GM21515 (cell line): ENCODE measurements around the gene DMD.
"Not testable (repeated sequence)": the region's sequence is repeated elsewhere in the genome, so short reads cannot be mapped to it uniquely, and the experiment has no call there.

Source experiments
- ATAC-seq: cut with Tn5 transposase; IDR thresholded peaks from one replicate; pipeline ENCODE4 v1.9.1; 2021; ENCODE audit not compliant: unreplicated experiment

Gene DMD

DNA sequence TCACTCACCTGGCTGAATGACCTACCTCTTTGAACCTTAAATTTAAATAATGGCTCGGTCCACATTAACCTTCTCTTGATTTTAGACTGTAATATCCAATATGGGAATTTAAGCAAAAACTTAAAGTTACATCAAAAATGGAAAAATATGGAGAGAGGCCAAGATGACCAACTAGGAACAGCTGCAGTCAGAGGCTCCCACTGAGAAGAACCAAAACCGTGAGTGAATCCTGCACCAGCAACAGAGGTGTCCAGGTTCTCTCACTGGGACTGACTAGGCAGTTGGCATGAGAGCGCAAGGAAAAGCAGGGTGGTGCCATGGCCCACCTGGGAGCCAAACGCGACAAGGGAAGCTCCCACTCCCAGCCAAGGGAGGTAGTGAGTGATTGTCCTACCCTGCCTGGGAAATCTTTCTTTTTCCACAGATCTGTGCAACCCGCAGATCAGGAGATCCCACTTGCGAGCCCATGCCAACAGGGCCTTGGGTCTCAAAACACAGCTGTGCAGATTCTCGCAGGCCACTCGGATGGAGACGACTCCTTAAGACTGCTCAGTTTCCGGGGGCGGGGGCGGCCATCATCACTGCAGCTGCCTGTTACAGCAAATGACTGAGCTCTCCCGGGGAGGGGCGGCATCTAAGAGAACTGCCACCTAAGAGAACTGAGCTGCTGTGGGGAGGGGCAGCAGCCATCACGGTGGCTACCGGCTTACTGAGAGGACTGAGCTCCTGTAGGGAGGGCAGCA is 343.4 kb downstream of the DMD start:
- no peak for ATAC-seq

GRCh38 chrX:32852203-32852602 is 359.1 kb downstream of the DMD start:
- no peak for ATAC-seq

DNA sequence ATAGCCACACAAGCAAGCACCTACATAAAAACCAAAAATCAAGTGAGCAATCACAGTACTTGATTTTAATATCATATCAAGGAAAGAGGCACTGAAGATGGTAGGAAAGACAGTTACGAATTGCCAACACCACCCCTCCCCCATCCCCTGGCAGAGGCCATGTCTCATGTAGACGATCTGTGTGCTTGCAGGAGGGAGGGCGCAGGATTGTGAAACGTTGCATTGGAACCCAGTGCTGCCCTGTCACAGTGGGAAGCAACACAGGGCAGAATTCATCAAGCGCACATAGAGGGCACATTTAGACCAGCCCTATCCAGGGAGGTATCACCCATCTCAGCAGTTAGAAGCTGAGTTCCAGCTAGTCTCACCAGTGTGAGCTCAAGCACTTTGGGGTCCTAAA is 359.8 kb downstream of the DMD start:
- ATAC-seq: no peak

GRCh38 chrX:32847921-32848320 is 363.4 kb downstream of the DMD start:
- ATAC-seq: no peak

GRCh38 chrX:32842053-32842452 is 369.3 kb downstream of the DMD start:
- no peak for ATAC-seq

GRCh38 chrX:32839781-32840180 is 371.6 kb downstream of the DMD start:
- ATAC-seq: no peak

- ATAC-seq: no peak
Observed at GRCh38 chrX:32825009-32825408, 386.3 kb downstream of the DMD start.

DNA sequence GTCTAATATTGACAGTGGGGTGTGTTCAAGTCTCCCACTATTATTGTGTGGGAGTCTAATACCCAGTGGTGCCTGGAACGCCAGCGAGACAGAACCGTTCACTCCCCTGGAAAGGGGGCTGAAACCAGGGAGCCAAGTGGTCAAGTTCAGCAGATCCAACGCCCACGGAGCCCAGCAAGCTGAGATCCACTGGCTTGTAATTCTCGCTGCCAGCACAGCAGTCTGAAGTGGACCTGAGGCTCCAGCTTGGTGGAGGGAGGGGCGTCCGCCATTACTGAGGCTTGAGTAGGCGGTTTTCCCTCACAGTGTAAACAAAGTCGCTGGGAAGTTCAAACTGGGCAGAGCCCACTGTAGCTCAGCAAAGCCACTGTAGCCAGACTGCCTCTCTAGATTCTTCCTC is 407.3 kb downstream of the DMD start:
- ATAC-seq: no peak

- ATAC-seq: no peak
Observed at GRCh38 chrX:32798990-32799389, 412.4 kb downstream of the DMD start.

DNA sequence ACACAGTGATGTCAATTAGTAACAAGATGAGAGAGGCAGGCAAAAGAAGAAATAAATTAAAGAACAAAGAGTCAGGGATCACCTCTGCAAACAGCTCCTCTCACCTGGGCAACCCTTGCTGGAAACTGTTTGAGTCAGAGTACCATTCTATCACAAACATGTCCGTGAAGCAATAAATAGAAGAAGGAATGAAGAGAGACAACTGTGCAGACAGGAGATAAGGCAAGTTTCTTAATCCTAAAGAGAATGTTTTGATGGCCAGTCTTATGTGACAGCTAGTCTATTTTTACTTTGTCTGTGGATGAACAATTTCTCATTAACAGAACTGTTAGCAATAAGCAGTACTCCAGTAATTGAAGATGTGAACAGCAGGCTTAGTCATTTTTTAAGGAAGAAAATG is 422.4 kb downstream of the DMD start:
- no peak for ATAC-seq

- ATAC-seq: no peak
Observed at GRCh38 chrX:32780109-32780508, 431.2 kb downstream of the DMD start.

GRCh38 chrX:32778965-32779364 is 432.4 kb downstream of the DMD start:
- ATAC-seq: no peak

DNA sequence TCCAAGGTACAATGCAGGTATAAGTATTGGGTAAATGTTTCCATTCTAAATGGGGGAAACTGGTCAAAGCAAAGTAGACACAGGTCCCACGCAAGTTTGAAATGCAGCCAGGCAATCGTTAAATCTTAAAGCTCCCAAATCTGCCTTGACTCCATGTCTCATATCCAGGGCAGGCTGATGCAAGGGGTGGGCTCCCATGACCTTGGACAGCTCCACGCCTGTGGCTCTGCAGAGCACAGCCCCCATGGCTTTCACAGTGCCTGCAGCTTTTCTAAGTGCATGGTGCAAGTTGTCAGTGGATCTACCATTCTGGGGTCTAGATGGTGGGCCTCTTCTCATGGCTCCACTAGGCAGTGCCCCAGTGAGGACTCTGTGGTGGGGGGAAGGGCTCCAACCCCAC is 436.4 kb downstream of the DMD start:
- no peak for ATAC-seq

- ATAC-seq: no peak
Observed at GRCh38 chrX:32749070-32749469, 462.3 kb downstream of the DMD start.

DNA sequence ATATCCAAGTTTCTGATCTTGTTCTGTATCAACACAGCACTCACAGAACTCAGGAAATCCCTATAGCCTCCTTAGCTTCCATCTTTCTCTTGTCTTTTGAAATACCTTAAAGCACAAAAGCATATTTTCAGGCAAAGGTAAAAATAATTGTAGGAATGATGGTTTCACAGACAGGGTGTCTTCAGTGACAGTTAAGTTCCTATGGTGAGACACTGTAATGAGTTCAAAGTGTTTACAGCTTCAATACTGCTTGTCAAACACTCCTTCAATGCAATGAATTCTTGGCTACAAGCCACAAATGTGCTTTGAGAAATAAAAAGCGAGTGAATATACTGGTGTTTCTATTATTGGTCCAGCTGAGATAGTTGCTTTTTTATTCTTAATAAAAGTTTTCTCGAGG is 466.0 kb downstream of the DMD start:
- ATAC-seq: no peak

- ATAC-seq: no peak
Observed at GRCh38 chrX:32744921-32745320, 466.4 kb downstream of the DMD start.

GRCh38 chrX:32741910-32742309 is 469.4 kb downstream of the DMD start:
- ATAC-seq: no peak

GRCh38 chrX:32708542-32708941 is 502.8 kb downstream of the DMD start:
- no peak for ATAC-seq

- ATAC-seq: not testable (repeated sequence)
Observed at GRCh38 chrX:32705385-32705784, 506.0 kb downstream of the DMD start.

DNA sequence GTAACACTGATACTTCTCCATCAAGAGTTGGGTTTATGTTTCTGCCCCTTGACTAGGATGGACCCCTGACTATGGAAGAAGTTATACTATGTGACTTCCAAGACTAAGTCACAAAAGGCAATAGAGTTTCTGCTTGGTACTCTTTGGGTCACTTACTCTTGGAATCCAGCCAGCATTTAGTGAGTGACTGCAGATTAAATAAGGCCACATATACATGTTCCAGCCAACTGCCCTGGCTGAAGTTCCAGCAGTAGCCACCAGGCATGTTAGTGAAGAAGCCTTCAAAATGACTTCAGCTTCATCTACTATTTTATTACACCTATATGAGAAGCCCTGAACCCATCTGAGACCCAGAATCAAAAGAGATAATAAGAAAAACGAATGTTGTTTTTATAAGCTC is 524.0 kb downstream of the DMD start:
- no peak for ATAC-seq

- no peak for ATAC-seq
Observed at GRCh38 chrX:32678487-32678886, 532.9 kb downstream of the DMD start.

DNA sequence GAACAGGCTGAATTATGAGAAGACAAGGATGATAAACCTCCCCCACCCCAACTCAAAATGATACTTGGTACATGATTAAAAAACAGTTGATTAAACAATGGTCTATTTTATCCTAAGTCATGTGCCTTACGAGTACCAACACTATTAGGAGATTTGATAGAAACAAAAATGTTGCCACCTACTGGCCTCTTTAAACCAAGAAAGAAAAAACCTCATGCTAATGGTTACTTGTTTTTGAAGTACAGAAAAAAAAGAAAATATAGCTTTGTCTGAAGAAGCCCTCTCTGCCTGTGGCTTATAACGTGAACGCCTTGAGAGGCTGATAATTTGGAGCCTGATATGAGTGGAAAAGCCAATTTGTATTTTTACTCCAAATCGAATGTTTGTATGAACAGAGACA is 538.2 kb downstream of the DMD start:
- no peak for ATAC-seq

DNA sequence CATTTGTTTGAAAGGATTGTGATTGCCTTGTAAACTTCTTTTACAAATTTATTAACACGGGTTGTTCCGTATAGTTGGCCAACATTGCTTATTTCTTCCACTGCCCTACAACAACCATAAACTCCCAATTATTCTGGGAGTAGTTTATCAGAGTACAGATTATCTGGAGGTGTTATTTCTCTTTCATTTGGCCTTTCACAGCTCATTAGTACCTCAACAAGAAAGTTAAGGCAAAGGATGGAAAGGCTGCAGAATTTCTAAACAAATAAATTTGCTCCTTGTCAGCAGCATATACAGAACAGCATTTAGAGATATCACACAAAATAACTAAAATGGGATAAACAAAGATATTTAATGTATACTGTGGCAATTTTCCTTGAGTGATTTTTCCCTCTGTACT is 548.8 kb downstream of the DMD start:
- no peak for ATAC-seq
